Effector CD4-positive, alpha-beta T cell (primary cell): ENCODE measurements around the gene WTIP.
"Not testable (repeated sequence)": the region's sequence is repeated elsewhere in the genome, so short reads cannot be mapped to it uniquely, and the experiment has no call there.

Source experiments
- DNase-seq: peaks from one replicate; pipeline ENCODE4 v3.0.0-alpha.2; 2020
- total RNA-seq: gene quantifications from one replicate; lab custom pipeline; 2026; lab: John Stamatoyannopoulos, UW

Gene WTIP
- total RNA-seq, result 4.1 reads per million, percentile 16 among the genes with 10 or more reads in this experiment

GRCh38 chr19:34480971-34481841, at the start of gene WTIP:
Gene WTIP (plus strand): TSS chr19:34481758. CDS start chr19:34481975, 217 bp downstream.
- no peak for DNase-seq

DNA sequence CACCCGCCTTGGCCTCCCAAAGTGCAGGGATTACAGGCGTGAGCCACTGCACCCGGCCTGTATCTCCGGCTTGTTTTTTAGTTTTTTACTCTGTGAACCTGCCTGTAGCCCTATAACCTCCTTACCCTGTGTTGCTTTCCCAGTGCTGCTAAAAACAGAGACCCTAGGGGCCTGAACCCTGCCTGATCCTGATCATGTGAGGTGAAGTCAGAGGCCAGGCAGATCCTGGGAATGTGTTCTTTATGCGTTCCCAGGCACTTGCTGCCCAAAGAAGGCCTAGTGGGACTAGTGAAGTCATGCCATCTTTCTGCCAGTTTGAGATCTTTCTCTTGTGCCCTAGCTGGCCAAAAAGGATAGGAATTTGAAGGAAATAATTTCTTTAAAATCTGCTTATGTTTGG, 48.8 kb upstream of the WTIP start:
- DNase-seq, result no peak

DNA sequence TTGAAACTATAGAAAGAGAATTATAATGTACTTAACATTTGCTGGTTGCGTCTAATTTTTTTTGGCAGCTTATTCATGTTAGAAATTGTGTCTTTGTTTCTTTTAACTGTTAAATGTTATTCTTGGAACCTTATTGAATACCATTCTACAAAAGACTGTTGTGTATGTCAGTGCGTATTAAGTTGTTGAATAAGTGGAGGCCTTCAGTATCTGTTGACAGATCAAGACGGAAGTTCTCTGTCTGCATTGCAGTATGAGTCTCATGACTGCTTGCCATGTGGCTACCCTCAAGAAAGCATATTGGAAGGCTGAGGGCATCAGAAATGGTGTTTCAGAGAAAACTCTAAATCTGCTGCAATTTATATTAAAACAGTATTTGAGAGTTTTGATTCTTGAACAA, 44.8 kb upstream of the WTIP start:
- DNase-seq, result no peak

GRCh38 chr19:34448191-34448590, 33.4 kb upstream of the WTIP start:
- DNase-seq, result no peak

GRCh38 chr19:34452723-34453122, 28.8 kb upstream of the WTIP start:
- no peak for DNase-seq

DNA sequence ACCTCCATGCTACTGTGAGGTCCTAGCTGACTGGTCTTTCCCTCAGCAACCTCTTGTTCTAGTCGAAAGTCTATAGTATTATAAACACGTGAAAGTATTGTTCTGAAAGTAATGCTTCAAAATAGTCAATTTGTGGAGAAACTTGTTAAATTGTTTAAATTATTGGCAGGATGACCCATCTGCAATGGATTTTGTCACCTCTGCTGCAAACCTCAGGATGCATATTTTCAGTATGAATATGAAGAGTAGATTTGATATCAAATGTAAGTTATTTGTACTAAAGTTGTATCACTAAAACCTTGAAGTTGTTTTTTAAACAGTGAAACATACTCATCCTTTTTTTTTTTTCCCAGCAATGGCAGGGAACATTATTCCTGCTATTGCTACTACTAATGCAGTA, 27.5 kb upstream of the WTIP start:
- no peak for DNase-seq

GRCh38 chr19:34454685-34455084, 26.9 kb upstream of the WTIP start:
- no peak for DNase-seq

GRCh38 chr19:34455783-34456480, 25.6 kb upstream of the WTIP start:
- DNase-seq, result not testable (repeated sequence)

GRCh38 chr19:34457446-34457845, 24.1 kb upstream of the WTIP start:
- DNase-seq, result no peak

- no peak for DNase-seq
These were observed 22.9 kb upstream of the WTIP start for GRCh38 chr19:34458677-34459076.

DNA sequence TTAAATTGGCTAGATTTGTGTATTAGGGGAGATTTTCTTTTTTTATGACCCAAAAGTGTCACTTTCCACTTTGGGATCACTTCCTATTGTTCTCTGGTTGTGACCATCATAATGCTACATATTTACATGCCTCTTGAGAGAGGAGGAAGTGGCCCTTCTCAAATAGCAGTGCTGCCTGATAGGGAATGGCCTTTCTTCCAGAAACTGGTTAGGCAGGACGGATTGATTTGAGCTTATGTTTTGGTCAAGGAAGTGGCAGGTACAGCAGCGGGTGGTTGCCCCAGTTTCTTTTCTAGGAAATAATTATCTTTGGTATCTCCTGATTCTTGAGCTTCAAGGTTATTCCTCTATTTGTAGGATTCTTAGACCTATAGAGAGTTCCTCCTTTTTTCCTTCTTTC, 21.9 kb upstream of the WTIP start:
- no peak for DNase-seq

DNA sequence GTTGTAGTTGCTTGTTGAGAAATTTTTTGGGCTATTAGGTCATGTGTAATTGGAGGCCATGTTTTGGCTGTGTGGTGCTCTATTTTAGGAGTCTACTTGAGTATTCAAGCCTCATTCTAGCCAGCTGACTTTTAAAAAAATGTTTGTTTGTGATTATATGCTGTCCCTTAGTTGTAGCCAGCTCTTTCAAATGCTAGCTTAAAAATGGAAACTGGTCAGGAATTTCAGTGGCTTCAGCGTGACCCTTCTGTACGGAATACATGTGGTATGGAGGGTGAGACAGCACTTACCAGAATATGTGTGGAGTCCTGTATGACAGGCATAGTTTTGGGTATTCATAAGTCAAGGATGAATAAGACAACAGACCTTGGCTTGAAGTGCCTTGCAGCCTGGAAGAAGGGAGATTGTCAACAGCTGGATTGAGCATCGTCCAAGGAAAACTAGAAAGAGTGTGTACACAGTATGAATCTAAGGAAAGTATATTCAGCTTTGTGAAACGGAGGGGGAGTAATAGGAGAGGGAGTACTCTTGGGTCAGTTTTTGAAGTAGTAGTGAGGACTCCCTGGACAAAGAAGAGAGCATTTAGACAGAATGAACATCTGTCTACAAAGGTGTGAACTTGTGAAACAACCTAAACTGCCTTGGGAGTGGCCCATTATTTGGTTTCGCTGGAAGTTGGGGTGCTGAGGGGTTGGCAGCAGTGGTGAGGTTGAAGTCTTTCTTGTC, 20.0 kb upstream of the WTIP start:
- no peak for DNase-seq

GRCh38 chr19:34464785-34465184, 16.8 kb upstream of the WTIP start:
- DNase-seq, result not testable (repeated sequence)

- no peak for DNase-seq
These were observed 13.1 kb upstream of the WTIP start for GRCh38 chr19:34468409-34468808.

DNA sequence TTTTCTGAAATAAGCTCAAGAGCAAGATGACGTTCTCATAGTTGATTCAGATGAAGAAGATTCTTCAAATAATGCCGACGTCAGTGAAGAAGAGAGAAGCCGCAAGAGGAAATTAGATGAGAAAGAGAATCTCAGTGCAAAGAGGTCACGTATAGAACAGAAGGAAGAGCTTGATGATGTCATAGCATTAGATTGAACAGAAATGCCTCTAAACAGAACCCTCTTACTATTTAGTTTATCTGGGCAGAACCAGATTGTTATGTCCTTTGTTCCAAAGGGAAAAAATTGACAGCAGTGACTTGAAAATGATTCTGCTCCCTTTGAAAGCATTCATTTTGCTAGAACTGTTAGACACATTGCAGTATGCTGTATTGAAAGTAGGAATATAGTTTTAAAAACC, 12.5 kb upstream of the WTIP start:
- DNase-seq, result not testable (repeated sequence)

DNA sequence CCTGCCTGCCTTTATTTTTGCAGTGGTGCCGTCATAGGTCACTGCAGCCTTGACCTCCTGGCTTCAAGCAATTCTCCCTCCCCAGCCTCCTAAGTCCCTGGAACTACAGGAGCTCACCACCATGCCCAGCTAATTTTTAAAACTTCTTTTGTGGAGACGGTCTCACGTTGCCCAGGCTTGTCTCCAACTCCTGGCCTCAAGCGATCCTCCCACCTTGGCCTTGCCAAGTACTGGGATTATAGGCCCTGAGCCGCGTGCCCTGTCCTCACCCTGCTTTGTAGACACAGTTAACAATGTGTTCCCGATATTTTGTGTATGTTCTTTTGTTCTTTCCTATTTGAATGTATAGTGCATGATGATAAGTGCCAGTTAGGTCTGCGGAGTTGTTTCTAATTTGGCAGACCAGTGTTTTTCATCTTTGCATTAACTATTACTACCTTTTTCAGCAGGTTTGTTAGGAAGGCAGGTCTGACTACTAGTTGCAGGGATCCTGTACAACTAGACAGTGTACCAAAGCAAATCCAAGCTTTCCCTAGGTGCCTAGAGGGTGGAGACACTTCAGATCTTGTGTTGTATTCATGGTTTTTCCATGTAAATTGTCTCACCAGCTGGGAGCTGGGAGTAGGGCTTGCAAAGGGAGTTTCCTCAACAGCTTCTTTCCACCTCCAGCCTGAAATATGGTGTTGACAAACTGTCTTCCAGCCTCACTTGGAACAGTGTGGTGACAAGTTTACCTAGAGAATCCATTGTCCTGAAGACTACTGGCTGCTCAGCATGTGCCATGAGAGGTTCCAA, 9.5 kb upstream of the WTIP start:
- DNase-seq, result no peak

DNA sequence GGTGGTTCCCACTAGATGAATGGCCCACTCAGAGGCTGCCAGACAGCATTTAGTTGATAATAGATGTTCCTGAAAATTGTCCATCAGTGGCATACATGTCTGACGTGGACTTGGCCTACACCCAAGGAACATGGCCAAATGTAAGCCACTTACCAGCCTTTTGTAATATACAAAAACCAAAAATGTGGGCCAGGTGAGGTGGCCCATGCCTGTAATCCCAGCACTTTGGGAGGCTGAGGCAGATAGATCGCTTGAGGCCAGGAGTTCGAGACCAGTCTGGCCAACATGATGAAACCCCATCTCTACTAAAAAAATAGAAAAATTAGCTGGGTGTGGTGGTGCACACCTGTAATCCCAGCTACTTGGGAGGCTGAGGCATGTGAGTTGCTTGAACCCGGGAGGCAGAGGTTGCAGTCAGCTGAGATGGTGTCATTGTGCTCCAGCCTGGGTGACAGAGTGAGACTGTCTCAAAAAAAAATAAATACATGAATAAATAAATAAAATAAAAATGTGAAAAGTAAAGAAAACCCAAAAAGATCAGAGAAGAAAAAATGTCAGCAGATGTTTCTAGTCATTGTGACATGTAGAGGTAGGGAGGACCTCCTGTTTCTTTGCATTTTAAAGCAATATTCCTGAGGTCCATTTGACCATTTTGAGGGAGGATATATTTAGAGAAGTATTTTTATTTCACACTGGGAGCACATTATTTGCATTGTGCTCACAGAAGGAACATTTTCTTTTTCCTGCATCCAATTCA, 7.1 kb upstream of the WTIP start:
- DNase-seq, result no peak

GRCh38 chr19:34475026-34475974, 6.3 kb upstream of the WTIP start:
- no peak for DNase-seq

GRCh38 chr19:34475975-34476594, 5.5 kb upstream of the WTIP start:
- no peak for DNase-seq

DNA sequence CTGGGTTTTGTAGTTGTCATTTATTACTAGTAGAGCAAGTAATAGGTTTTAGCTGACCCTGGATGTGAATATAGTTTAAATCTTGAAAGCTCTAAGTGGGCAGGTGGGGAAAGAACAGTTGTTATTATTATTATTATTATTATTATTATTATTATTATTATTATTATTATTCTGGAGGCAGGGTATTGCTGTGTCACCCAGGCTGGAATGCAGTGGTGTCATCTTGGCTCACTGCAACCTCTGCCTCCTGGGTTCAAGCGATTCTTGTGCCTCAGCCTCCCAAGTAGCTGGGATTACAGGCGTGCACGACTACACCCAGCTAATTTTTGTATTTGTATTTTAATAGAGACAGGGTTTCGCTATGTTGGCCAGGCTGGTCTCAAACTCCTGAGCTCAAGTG, 3.1 kb upstream of the WTIP start:
- DNase-seq, result not testable (repeated sequence)
